Activated naive CD4-positive, alpha-beta T cell treated with Interleukin-2 at 50 U/mL for 16 hours (primary cell): ENCODE measurements around the gene AATF.

Experiments used
- DNase-seq: peaks from one replicate; pipeline ENCODE4 v3.0.0-alpha.2; 2020

AATF gene

DNA sequence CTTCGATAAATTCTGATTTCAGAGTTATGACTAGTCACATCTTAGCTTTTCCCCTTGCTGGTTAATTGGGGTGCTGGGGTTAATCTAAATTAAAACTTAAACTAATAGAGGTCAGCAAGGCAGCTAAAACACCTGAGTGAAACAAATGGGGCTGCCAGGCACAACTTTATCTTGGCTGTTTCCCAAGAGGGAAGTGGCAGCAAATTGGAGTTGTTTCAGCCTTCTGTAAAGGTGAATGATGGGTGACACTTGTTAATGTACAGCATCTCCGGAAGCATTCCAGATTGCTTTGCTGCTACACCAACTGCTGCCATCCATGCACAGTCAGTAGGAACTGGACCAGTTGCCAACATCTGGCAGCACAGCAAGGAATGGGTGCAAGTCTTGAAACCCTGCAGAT lies 43.9 kb downstream of the AATF start:
- no peak for DNase-seq

DNA sequence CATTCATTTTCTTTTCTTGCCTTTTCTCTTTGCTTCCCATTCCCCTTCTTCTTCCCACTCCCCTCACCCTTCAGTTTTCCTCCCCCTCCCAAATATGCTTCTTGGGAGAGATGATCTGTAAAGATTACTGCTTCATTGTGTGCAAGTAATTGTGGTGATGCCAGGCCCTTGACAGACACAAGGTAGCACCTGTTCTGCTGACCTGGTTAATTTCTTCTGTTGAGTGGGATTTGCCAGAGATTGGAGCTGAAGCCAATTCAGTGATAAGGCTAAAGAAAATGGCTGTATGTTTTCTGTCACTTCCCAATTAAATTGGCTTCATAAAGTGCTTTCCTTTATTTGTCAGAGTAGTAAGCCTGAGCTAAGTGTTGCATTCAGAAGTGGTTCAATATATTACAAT lies 44.5 kb downstream of the AATF start:
- no peak for DNase-seq

DNA sequence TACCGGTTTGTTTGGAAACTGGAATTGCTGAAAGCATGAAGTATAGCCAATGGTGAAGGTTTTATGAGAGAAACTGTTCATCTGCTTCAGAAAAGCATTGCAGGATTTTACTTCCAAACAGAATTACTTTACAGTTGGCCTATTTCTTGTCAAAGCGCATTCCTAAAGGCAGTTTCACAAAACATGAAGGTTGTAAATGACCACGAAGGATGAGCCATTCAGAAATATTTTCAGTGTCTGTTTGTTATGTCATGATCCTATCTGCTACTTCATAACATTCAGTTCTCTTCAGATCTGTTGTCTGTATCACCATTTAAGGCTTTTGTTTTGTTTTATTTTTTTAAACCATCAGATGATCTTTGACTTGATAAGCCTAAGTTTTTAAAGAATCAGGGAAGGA lies 45.7 kb downstream of the AATF start:
- no peak for DNase-seq

DNA sequence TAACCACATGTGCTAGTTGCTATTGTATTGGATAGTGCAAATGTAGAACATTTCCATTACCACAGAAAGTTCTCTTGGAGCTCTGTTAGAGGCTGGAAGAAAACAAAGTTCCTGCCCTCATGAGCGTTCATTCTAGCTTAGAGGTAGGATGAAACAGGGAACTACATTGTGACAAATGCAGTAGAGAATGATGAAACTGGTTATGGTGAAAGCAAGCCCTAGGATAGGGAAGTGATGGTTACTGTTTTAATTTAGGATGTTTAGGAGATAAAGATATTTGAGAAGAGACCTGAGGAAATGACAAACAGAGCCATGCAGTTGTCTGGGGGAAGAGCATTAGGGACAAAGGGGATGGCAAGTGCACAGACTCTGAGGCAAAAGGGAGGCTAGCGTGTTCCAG lies 50.7 kb downstream of the AATF start:
- DNase-seq: no peak

DNA sequence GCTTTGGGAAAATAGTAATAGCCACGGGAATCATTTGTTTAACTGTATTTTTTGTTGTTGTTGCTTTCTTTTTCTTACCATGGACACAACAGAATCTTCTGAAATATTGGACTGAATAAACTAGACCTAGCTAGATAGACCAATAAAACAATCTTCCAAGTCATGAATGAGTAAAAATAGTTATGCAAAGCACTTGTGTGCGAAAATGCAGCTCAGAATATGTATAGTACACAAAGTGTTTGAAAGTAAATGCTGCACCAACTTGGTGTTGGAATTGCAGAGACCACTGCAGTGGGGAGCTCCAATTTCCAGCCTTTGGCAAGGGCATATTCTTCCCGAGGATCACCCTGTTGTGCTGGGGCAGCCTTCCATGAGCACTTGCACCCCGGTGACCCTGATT lies 68.0 kb downstream of the AATF start:
- no peak for DNase-seq

DNA sequence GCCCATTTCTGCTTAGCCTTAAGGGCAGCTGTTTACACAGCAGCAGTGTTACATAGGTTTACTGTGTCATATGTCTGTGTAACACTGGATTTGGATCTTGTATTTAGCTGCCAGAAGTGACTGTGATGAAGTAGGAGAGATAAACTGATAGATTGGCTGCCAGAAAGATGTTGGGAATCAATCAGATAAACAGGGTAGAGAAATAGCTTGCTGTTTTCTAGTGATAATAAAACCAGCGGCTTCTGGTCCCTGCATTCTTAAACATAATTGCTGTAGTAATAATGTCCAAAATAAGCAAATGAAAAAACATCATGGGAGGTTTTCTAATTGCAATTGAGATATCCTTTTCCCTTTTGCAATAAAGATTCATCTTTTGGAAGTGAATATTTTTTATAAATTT lies 68.7 kb downstream of the AATF start:
- DNase-seq: no peak

DNA sequence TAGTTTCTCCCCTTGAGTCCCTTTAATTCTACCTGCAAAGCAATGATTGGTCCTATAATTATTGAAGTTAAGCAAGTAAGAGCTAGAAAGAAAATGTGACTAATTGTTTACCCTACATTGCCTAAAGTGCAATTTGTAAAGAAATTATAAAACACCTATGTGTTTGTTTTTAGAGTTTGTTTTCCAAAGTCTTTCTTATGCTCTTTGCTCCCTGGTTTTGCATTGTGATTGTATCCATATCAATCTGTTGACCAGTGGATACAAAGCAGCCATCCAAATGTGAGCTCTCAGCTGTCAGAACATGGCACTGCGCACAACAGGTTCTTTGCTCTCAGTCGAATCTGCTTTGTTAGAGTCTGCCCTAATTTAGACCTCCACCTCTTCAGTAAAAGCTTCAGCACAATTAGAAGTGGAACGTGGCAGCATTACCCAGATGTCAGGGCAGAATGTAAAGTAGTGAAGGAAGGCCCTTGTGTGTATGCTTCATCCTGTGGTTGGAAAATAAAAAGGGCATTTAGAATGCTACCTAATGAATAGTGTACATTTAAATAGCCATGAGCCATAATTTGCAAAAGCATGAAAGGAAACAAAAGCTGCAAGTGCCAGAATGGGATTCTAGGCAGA lies 70.5 kb downstream of the AATF start:
- DNase-seq: no peak

DNA sequence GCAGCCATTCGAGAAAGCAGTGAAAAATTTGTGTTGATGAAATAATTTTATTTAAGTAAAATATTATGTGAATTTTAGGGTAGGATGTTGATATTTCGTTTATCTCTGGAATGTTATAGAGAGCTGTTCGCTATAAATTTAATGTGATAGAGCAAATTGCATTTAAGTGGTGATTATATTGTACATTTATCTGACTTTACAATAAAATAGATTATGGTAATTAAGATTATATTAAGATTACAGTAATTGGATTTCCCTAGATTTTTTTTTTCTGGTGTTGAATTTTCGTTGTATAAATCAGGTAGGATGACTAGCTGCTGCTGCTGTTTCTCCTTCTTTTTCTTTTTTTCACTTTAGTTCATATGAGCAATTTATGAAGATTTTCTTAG lies 71.0 kb downstream of the AATF start:
- DNase-seq: no peak

DNA sequence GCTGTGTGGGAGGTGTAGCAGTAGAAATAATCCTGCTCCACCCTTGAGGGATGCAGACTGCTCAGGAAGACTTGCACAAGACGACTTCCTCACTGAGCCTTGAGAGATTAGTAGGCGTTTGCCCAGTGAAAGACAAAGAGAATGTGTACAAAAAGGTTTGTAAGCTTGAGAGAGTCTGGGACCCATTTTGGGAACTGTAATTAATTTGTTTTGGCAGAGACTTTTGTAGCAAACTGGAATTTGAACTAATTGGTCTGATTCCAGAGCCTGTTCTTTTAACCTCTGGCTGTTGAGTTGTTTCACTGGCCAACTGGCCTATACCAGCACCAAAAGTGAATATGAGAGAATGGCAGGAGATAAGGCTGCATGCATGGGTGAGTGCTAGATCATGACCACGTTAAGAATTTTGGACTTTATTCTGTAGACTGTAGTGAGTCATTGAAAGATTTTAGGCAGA lies 75.5 kb downstream of the AATF start:
- DNase-seq: no peak

DNA sequence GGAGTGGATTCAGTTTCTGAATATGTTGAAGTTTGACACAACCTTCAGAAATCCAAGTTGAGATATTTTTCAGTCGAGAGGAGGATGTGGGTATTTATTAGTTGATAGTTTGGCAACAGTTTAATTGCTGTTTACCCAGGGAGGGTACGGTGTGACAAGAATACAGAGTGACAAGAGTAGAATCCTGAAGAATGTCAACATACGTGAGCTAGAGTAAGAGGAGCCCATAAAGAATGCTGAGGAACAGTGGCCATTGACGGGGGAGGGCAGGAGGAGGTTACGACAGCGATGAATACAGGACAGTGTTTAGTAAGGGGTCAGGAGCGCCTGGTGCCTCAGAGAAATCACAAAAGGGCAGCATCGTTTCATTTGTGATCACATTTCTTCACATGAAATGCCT lies 76.5 kb downstream of the AATF start:
- DNase-seq: no peak

DNA sequence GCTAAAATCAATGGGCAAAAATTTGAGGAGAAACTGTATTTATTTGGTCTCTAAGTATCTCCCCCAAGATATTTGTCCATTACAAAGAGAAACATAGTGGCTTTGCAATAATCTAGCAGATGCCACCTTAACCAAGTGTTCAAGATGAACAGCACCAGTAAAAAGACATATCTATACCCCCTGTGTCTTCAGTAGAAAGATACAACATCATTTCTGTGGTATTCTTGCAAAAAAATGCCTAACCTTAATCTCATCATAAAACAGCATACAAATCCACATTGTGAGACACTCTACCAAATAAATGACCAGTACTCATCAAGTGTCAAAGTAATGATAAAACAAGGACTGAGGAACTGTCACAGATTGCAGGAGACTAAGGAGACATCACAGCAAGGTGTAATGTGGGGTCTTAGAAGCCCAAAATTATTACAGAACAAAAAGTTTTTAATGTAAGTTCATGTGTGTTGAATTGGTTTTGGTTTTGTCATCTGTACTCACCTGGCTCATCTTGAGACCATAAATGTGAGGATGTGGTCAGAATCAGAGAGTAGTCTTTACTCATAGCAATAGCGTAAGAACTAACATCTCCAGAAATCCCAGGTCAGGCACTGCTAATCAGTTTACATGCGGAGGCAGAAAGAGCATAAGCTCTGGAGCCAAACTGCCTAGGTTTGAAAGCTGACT lies 77.2 kb downstream of the AATF start:
- no peak for DNase-seq

DNA sequence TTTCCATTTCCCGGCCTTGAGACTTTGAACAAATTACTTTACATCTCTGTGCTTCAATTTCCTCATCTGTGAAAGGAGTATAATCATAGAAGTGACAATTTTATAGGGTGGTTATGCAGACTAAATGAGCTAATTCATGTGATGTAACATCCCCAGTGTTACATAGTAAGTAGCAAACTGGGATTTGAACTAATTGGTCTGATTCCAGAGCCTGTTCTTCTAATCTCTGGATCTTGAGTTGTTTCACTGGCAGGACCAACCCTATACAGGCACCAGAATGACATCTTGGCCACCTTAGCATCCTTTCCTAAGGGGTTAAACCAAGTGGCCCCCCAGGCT lies 77.7 kb downstream of the AATF start:
- no peak for DNase-seq

DNA sequence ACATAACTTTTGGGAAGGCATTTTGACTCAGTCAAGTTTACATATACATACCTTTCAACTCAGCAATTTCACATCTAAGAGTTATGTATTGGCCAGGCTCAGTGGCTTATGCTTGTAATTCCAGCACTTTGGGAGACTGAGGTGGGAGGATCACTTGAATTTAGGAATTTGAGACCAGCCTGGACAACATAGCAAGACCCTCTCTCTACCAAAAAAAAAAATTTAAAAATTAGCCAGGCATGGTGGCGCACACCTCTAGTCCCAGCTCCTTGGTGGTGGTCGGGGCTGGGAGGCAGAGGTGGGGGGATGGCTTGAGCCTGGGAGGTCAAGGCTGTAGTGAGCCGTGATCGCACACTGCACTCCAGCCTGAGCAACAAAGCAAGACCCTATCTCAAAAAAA lies 79.3 kb downstream of the AATF start:
- no peak for DNase-seq

DNA sequence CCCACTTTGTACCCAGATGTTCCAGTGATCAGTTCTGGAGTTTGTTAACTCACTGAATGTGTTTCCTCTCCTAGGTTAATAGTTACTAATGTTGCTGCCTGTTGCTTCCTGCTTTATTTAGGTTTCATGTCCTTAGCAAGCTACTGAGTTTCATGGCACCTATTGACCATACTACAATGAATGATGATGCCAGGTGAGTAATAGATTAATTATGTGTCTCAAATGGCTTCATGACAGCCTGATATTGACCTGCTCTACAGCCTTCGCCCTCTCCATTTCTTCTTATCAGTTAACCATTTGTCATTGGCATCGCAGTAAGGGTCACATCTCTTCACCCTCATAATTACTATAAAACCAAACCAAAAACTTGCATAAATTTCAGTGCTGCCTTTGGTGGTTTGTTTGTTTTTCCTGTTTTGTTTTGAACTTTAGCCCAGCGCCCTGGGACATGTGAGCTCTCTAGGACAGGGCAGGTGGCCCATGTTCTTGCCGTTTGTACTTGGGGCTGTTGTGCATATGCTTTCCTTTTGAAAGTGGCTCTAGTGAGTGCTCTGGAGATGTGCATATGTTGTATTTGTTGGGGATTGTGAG lies 82.8 kb downstream of the AATF start:
- DNase-seq: no peak

DNA sequence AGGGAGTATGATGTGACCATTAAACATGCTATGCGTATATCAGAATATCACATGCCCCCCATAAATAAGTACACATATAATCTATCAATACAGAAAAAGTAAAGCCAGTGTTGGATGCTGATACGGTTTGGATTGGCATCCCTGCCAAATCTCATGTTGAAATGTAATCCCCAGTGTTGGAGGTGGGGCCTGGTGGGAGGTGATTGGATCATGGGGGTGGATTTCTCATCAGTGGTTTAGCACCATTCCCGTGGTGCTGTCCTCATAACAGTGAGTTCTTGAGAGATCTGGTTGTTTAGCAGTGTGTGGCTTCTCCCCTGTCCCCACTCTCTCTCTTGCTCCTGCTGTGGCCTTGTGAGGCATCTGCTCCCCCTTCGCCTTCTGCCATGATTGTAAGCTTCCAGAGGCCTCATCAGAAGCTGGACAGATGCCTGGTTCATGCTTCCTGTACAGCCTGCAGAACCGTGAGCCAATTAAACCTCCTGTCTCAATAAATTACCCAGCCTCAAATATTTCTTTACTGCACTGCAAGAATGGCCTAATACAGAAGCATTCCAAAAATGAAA lies 88.9 kb downstream of the AATF start:
- no peak for DNase-seq

DNA sequence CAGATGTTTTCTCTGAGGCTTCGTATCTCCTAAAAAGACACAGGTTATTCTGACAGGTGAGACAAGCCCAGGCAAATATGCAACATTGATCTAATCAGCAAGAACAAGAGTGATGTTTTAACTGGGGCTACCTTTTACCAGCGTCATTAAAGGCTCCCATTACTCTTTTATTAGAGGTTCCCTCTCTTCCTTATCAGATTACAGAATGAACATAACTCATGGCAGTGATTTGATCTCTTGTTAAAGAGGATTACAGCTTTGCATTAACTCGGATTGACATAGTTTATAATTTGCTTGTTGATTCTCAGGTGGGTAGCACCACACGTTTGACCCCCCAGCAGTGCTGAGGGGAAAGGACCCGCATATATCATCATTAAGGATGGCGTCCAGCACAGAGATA lies 90.5 kb downstream of the AATF start:
- no peak for DNase-seq

DNA sequence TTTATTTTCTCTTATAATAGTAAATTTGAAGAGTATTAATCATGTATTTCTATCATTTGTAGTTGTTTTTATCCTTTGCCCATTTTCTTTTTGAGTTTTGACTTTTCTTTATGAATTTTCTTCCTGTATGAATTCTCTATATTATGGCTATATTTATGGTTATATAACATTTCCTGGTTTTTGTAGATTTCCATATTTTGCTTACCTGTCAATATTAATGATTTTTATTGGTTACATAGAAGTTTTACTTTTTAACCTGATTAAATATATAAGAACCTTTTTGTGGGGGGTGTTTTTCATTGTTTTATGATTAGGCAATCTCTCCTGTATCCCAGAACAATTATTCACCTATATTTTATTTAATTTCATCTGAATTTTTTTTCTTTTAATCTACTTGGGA lies 93.2 kb downstream of the AATF start:
- DNase-seq: no peak

DNA sequence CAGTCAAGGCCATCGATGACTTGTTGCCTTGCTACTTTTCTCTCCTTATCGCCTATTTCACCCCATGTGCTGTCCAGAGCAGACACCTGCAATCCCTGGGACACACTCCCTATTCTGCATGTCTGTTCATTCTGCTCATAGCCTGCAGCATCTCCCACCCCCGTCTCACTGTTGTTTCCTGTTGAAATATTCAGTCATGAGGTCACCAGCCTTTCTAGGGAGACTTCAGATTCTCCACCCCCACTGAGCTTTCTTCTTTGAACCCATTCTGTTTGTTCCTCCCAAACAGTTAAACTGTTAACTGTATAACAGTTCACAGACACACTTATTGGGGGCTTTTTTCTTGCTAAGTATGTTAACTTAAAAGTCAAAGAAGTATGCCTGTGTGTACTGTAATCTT lies 94.4 kb downstream of the AATF start:
- no peak for DNase-seq

DNA sequence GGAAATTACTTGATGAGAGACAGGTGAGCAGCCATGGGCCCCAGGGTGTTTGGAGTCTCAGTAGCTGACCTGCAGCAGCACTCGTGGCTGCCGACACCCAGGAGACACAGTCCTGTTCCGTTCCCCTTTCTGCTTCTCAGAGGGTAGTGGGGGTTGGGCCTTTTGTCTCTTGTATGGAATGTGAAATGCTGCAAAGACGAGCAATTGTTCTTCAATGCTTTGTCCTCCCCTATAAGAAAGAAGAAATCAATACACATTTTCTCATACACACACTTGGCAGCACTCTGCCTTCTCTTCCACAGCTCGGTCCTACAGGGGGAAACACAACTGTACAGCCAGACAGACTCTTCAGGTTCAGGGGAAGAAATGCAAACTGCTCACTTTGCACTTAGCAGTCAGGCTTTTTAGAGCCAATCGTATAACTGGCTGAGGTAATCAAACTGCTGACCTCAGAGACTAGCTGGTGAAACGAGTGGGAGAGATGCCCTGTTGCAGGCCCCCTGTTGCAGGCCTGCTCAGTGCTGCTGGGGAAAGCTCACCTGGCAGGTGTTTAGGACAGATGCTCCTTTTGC lies 96.7 kb downstream of the AATF start:
- no peak for DNase-seq

DNA sequence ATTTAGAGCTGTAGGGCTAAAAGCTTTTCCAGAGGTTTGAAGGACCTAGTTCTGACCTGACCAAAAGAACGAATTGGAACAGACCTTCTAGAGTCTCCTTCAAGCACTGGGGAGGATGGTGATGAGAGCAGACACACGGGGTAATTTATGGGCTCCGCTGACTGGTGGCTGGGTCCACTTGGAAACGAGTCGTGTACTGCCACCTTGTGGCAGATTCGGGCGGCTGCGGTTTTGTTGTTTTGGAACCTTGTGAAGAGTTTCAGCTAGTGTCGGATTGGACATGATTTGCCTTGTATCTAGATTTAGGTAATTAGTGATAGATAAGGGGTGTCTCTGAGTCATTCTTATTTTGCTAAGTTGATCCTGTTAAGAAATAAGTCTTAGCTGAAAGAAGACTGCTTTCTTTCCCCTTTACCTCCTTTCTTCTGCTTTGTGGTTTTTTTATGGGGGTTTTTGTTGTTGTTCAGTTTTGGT lies 98.9 kb downstream of the AATF start:
- DNase-seq: peak; percentile 81

DNA sequence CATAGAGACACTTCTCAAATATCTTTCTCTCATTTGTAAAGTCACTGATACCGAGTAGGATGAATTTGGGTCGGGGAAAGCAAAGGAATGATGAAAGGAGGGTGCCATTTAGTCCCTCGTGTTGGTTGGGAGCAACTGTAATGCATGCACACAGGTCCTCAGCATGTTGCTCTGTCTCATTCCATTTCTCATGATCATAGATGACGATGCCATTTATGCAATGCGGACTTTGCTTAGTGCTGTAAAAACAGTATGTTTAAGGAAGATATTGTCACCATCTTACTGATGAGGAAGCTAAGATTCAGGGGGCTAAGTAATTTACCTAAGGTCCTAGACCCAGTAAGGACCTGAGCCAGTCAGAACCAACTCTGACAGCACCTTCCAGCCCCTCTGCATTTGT lies 100.1 kb downstream of the AATF start:
- no peak for DNase-seq

DNA sequence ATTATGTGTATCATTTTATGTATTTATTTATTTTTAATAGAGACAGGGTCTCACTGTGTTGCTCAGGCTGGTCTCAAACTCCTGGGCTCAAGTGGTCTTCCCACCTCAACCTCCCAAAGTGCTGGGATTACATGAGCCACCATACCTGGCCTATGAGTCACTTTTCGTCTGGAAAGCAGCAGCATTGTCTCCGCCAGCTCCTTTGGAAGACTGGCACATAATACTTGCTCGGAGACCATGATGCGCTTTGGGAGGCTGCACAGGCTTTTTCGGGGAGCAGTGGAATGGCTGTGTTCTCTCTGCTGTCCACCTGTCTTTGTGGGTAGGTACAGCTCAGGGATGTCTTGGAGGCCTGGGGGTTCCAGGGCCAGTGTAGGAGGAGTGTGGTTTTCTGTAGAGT lies 102.2 kb downstream of the AATF start:
- no peak for DNase-seq

DNA sequence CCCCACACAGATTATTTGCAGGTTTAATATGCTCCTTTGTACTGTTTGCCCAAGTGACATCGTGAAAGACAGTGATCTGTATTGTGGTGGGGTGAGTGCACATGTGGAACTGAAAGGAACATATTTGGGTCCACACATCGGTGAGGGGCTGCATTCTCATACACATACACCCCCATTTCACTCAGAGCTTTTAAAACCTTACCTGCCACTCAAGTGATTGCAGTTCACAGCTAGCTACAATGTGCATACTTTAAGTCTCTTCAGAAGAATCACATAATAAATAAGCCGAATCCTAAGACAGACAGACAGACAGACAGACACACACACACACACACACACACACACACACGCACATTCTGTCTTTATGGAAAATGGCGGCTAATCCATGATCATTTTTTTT lies 102.6 kb downstream of the AATF start:
- DNase-seq: no peak

DNA sequence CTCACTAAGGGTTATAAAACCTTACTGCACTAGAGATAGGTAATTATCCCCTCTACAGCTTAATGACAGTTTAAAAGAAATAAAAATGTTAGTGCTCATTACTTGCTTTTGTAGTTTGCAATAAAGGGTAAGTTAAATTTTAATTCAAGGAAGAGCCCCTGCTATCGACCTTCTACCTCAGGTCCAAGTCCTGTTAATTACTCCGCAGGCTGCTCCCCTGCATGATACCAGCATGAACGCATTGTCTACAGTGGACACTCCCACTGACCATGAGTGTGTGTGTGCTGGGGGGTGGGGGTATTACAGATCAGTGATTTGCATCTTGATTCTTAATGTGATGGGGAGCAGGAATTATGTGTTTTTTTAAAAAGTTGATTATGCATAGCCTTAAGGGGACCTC lies 103.1 kb downstream of the AATF start:
- DNase-seq: no peak
